Ecto neural progenitor cell (in vitro differentiated cells): ENCODE results near the gene MEIKIN.

Experiments used
- DNase-seq: peaks from one replicate; pipeline ENCODE4 v3.0.0-alpha.2; 2018; ENCODE audit warnings: low spot score

The MEIKIN gene

DNA sequence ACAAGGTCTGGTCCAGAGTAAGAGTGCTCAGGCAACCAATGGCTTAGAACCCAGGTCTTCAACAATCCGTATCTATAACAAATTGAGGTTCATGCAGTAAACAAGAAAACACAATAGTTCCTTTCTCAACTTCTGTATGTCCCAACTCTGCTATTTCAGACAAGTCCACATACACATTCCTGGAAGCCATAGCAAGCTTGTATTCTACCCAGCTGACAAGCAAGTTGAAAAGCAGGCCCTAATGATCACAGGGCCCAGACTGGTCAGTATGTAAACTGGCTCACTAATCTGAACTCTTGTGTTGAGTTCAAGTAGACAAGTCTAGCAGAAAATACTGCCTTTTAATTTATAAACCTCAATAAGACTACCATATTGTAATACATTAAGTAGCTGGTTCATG, 175.5 kb downstream of the MEIKIN start:
- no peak for DNase-seq

DNA sequence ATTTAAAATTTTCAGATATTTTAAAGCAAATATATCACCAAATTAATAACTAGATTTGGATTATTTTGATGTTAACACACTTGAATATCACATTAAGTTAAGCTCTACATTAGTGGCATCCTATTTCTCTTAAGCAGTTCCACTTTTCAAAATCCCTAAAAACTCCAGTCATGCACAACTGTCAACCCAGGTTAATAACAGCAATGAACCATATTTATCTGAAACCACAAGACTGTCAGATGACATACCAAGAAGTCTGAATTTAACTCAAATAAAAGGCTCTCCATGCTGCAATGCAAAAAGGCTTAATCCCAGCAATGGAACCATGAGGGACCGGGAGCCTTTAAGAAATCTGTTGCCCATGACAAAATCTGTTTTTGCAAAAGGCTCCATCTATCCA, 176.1 kb downstream of the MEIKIN start:
- DNase-seq: no peak

DNA sequence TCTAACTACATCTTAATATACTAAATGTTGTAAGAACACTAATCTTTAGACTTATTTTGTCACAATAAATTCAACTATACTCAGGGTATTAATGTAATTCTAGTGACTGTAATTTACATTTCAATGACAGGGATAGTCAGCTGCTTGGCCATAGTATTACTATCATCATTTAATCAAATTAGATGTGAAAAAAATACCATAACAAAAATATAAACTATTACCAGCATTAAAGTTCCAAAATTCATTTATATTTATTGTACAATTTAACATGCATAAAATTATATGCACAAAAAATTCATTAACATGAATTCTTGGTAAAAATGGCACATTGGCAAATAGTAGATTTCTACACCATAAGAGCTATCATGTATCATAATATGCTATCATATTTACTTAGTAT, 177.6 kb downstream of the MEIKIN start:
- DNase-seq: no peak

DNA sequence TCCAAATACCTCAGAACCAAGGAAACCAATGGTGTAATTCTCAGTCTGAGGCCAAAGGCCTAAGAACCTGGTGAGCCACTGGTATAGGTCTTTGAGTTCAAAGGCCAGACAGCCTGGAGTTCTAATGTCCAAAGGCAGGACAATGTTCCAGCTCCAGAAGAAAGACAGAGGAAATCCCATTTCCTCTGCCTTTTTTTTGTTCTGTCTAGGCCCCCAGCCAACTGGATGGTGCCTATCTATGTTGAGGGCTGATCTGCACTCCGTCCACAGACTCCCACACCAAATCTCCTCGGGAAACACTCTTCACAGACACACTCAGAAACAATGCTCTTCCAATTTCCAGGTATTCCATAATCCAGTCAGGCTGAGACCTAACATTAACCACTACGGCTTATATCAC, 178.8 kb downstream of the MEIKIN start:
- DNase-seq: no peak

DNA sequence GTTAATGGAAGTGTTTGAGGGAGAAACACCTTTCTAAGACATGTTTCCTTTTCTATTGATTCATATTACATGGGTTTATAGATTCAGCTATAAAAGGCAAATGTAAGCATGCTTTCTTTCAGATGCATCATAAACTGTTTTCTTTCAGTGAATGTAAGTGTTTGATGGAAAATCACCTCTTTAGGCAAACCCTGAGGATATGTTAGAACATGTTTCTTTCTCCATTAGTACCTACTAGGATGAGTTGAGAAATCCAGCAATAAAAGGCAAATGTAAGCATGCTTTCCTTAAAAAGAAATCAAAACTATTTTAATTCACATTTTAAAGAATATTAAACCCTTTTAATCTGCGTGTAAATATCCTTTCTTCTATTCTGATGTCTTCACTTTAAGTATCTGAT, 180.2 kb downstream of the MEIKIN start:
- no peak for DNase-seq

DNA sequence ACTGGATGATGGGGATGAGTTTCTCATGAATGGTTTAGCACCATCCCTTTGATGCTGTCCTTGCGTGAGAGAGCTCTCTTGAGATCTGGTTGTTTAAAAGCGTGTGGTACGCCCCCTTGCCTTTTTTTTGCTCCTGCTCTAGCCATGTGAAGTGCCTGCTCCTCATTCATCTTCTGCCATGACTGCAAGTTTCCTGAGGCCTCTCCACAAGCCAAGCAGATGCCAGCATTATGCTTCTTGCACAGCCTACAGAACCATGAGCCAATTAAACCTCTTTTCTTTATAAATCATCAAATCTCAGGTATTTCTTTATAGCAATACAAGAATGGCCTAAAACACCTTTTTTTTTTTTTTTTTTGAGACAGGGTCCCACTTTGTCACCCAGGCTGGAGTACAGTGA, 181.5 kb downstream of the MEIKIN start:
- DNase-seq: no peak

DNA sequence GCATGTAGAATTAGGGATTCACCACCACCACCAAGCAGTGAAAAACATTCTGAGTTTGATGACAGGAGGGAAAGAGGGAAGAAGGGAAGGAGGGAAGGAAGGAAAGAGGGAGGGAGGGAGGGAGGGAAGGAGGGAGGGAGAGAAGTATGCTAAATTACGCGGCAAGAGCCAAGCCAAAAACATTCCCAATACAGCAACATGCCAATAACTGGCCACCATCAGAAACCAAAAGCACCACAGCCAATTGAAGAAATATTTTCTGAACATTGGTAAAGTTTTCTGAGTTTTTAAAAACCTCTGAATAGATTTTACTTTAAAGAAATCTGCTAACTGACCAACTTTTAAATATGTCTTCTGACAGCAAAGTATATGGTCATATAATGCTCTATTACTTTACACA, 184.7 kb downstream of the MEIKIN start:
- DNase-seq: no peak

DNA sequence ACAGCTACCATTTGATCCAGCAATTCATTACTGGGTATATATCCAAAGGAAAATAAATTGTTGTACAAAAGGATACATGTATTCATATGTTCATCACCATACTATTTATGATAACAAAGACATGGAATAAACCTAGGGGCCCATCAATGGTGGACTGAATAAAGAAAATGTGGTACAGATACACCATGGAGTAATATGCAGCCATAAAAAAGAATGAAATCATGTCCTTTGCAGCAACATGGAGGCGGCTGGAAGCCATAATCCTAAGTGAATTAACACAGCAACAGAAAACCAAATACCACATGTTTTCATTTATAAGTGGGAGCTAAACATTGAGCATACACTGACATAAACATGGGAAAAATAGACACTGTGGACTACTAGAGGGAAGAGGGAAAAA, 185.8 kb downstream of the MEIKIN start:
- no peak for DNase-seq

DNA sequence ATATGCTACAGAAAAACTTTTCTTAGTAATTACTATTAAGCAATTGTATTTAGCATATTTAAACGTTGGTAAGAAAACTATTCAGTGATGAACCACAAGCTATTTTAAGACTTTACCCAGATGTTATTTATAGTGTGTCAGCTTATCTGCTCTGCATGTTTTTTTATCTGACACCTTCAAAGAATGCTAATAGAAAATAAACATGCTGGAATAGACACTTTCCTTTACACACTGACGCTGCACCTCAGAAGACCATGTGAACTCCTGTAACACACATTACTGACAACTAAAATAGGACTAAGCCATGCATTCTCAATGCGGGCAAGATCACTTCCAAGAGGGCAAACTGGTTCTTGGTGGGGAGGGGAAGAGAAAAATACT, 187.0 kb downstream of the MEIKIN start:
- DNase-seq: no peak

DNA sequence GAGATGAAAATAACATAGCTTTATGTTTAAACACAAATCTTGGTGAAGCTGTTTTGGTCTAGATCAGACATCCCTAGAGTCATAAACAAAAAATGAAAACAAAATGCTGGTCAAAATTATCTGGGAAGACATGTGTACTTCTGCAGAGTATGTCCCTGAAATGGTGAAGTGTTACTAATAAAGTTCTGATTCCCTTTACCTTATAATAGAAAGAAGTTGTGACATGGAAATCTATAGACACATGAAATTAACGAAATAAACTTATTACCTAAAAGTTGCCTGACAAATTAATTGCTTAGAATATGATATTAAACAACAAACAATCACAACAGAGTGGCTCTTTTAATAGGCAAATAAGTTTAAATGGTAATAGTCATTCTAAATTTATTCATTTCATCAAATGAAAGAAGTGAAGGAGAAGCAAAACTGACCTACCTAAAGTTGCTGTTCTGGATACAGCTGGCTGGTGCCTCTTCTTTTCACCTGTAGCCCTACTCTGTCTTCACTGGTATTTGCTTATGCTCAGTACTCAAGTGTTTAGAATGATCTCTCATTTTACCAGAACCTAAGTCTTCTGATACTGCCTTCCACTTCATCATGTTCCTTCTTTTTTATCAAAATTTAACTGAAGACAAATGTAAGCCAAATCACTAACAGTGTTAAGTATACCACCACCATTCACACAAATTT, 187.5 kb downstream of the MEIKIN start:
- DNase-seq: no peak
